Esophagus squamous epithelium (tissue), 4 donors: ENCODE data around the gene CREBBP.

Experiments used
- POLR2A ChIP-seq, 4 donors: fragments of 450-650 bp; IDR thresholded peaks; one replicate each; pipeline ENCODE4 v1.6.1; 2017; ENCODE audit warnings: antibody characterized with exemption in 4 of 4, mild to moderate bottlenecking in 4 of 4, moderate library complexity in 3 of 4
- TF ChIP-seq, protein P1 (sequence below), 6 experiments: fragments of 450-650 bp in 4 of 6; fragments of 200-600 bp in 2 of 6; sonication (generic) in 2 of 6; IDR thresholded peaks; one replicate each; pipeline ENCODE4 v1.5.1; 2016 to 2019; ENCODE audit warnings: antibody characterized with exemption in 6 of 6, mild to moderate bottlenecking in 4 of 6, moderate library complexity in 4 of 6

DNA sequence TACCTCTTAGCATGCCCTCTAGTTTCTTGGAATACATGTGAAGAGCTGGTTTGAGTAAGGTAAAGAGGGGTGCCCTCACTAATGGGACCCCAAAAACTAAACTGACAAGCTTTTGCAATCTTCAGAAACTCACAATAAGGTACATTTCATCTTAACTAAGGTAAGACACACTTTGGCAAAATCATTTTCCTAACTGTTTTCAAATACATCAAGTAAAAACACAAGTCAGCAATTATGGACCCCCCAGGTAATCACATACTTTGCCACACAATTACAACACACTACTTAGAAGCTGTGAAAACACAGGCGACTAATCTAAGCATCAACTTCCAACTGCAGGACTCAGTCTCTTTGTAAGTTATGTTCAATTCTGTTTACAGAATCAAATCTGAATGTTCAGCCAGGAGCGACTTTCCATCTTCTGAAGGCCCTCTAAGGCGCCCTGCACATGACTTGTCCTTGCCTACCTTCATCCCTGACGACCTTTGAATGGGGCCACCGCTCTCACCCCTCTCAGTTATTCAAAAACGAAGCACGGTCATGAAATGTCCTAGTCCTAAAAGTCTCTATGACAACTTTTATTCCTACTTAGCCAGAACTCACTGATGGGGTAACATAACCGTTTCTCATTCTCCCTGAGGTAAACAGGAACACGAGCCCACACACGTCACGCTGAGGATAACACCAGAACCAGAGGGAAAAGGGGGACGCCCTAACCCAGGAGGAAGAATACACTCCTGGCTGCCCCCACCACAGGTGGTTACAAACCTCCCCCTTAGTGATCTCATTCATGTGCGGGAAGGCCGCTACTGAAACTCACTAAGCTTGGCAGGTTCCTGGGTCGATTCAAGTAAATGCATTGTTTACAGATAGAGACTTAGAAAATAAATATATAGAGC lies 5.5 kb downstream of the CREBBP start:
- TF ChIP-seq, protein P1, sequence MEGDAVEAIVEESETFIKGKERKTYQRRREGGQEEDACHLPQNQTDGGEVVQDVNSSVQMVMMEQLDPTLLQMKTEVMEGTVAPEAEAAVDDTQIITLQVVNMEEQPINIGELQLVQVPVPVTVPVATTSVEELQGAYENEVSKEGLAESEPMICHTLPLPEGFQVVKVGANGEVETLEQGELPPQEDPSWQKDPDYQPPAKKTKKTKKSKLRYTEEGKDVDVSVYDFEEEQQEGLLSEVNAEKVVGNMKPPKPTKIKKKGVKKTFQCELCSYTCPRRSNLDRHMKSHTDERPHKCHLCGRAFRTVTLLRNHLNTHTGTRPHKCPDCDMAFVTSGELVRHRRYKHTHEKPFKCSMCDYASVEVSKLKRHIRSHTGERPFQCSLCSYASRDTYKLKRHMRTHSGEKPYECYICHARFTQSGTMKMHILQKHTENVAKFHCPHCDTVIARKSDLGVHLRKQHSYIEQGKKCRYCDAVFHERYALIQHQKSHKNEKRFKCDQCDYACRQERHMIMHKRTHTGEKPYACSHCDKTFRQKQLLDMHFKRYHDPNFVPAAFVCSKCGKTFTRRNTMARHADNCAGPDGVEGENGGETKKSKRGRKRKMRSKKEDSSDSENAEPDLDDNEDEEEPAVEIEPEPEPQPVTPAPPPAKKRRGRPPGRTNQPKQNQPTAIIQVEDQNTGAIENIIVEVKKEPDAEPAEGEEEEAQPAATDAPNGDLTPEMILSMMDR (IDR thresholded peaks at IDR 0.05): no peak
- TF ChIP-seq POLR2A (IDR thresholded peaks at IDR 0.05): no peak
